OCI-LY3 (cell line): ENCODE data around the gene HSD17B12.
A peak's percentile ranks its signal among the peaks of the same experiment; 100 is the strongest.

ENCODE experiments used
- H2AFZ ChIP-seq: fragments of 200-600, 300-600 bp; shearing (Covaris generic); 2 replicates; pipeline ENCODE4 v1.6.0; 2014; ENCODE audit warnings: antibody characterized with exemption, low read depth, low read length
- H3K27ac ChIP-seq: fragments of 200-600, 300-600 bp; sonication (generic); 2 replicates; pipeline ENCODE4 v1.5.1; 2014; ENCODE audit warnings: mild to moderate bottlenecking, low read length, moderate library complexity, mixed read lengths
- H3K27me3 ChIP-seq: fragments of 200-600, 300-600 bp; sonication (generic); 2 replicates; pipeline ENCODE4 v1.6.1; 2014; ENCODE audit warnings: low read depth, low read length, mixed read lengths
- H3K36me3 ChIP-seq: fragments of 200-600, 300-600 bp; sonication (generic); replicated peaks from 2 replicates; pipeline ENCODE3; 2014; ENCODE audit warnings: low read depth, low read length, mixed read lengths
- H3K4me1 ChIP-seq: fragments of 300-600, 200-600 bp; sonication (generic); 2 replicates; pipeline ENCODE4 v1.6.1; 2014; ENCODE audit warnings: low read length, mixed read lengths
- H3K4me2 ChIP-seq: fragments of 200-600, 300-600 bp; sonication (generic); 2 replicates; pipeline ENCODE4 v1.6.1; 2014; ENCODE audit warnings: low read length, mixed read lengths
- H3K4me3 ChIP-seq: fragments of 300-600, 200-600 bp; sonication (generic); 2 replicates; pipeline ENCODE4 v1.5.1; 2014; ENCODE audit warnings: antibody characterized with exemption, mild to moderate bottlenecking, low read length, moderate library complexity
- H3K79me2 ChIP-seq: fragments of 300-600, 200-600 bp; shearing (Covaris generic); 2 replicates; pipeline ENCODE4 v1.6.1; 2014; ENCODE audit warnings: mild to moderate bottlenecking, low read length, mixed read lengths
- H3K9ac ChIP-seq: fragments of 300-600, 200-600 bp; shearing (Covaris generic); 2 replicates; pipeline ENCODE4 v1.6.0; 2014; ENCODE audit warnings: mild to moderate bottlenecking, low read length, moderate library complexity
- H3K9me3 ChIP-seq: fragments of 200-600, 300-600 bp; shearing (Covaris generic); 2 replicates; pipeline ENCODE4 v1.6.1; 2014; ENCODE audit warnings: low read length, mixed read lengths; ENCODE audit not compliant: insufficient read depth
- H4K20me1 ChIP-seq: fragments of 200-600, 300-600 bp; sonication (generic); 2 replicates; pipeline ENCODE4 v1.6.1; 2016; ENCODE audit warnings: low read length, mixed read lengths; ENCODE audit not compliant: insufficient read depth
- EZH2phosphoT487 ChIP-seq: fragments of 200-600 bp; shearing (Covaris generic); IDR thresholded peaks from 2 replicates; pipeline ENCODE4 v1.6.1; 2018; ENCODE audit warnings: antibody characterized with exemption, mixed run types, low read depth
- TF ChIP-seq, protein P1 (sequence below): fragments of 200-600, 300-600 bp; sonication (generic); IDR thresholded peaks from 2 replicates; pipeline ENCODE4 v1.5.1; 2014; ENCODE audit warnings: antibody characterized with exemption, low read length, low read depth

The HSD17B12 gene

DNA sequence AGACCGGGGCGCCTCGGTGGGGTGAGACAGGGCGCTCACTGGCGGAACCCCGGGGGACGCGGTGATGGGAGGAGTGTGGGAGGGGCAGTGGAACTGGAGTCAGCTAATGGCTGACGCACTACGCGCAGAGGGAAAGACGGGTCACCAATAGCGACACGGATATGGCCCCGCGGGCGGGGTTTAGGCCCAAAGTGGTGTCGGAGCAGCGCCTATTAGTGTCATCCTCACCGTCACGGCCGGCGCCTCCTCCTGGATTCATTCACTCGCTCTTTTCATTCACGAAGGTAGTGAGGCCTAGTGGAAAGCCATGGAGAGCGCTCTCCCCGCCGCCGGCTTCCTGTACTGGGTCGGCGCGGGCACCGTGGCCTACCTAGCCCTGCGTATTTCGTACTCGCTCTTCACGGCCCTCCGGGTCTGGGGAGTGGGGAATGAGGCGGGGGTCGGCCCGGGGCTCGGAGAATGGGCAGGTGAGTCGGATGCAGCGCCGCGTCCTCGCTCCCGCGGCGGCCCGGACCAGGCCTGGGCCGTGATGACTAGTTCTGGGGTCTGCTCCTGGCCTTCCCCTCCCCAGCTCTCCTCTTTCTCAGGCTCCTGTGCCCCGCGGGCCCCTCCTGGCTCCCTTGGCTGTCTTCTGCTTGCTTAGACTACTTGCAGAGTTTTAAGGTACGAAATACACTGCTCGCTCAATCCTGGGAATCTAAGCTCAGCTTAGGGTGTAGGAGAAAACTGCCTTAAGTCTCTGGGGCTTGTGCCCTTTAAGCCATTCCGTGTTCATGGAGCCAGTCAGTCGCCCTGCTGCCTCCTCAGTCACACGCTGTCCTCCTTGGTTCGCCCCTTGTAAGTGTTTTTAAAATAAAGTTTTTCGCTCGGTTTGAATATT is at the start of gene HSD17B12:
TSS of gene HSD17B12 (plus strand) at position 218 of the 880 bp plus-strand sequence. CDS start at position 308, 90 bp downstream.
- peaks cover 51% of the 10 kb centered on the region for H3K79me2 ChIP-seq
- H3K9ac ChIP-seq: peak within 1 kb of the TSS; percentile 85
- peaks cover 32% of the 10 kb centered on the region for H4K20me1 ChIP-seq
- TF ChIP-seq EZH2phosphoT487: no peak
- peaks cover 14% of the 10 kb centered on the region for H3K4me1 ChIP-seq
- peak within 1 kb of the TSS; percentile 86 for H3K27ac ChIP-seq
- peak within 1 kb of the TSS; percentile 87 for H3K4me3 ChIP-seq
- no peaks in the 10 kb centered on the region for H3K27me3 ChIP-seq
- H3K4me2 ChIP-seq: peak within 1 kb of the TSS; percentile 84
- peaks cover 32% of the 10 kb centered on the region for H3K36me3 ChIP-seq
- no peaks in the 10 kb centered on the region for H3K9me3 ChIP-seq
- H2AFZ ChIP-seq: 0 out of 2 replicates have a peak within 1 kb of the TSS, but pooled peaks have one; percentile 1

DNA sequence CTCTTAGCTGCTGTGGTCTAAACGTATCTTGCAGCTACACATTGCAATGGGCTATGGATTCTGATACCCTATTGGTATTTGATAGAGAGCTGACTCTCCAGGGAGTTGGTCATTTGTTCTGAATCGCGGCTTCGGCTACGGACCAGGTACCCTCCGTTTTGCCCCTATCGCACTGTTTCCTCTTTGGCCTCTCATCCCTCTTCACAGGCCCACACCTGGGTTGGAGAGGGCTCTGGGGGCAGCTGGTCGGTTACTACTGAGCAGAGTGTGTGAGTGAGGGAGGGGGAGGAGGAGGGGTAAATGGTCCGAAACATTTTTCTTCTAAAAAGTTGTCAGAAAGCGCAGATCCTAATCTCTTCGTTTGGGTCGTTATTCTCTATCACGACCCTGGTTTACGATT is 48.8 kb upstream of the HSD17B12 start:
- no peak overlapping the region for H3K27ac ChIP-seq
- peaks cover 37% of the 10 kb centered on the region for H3K27me3 ChIP-seq
- no peaks in the 10 kb centered on the region for H4K20me1 ChIP-seq
- no peaks in the 10 kb centered on the region for H3K79me2 ChIP-seq
- no peak overlapping the region for H2AFZ ChIP-seq
- no peaks in the 10 kb centered on the region for H3K4me1 ChIP-seq
- TF ChIP-seq, protein P1, sequence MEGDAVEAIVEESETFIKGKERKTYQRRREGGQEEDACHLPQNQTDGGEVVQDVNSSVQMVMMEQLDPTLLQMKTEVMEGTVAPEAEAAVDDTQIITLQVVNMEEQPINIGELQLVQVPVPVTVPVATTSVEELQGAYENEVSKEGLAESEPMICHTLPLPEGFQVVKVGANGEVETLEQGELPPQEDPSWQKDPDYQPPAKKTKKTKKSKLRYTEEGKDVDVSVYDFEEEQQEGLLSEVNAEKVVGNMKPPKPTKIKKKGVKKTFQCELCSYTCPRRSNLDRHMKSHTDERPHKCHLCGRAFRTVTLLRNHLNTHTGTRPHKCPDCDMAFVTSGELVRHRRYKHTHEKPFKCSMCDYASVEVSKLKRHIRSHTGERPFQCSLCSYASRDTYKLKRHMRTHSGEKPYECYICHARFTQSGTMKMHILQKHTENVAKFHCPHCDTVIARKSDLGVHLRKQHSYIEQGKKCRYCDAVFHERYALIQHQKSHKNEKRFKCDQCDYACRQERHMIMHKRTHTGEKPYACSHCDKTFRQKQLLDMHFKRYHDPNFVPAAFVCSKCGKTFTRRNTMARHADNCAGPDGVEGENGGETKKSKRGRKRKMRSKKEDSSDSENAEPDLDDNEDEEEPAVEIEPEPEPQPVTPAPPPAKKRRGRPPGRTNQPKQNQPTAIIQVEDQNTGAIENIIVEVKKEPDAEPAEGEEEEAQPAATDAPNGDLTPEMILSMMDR: no peak
- TF ChIP-seq EZH2phosphoT487: no peak
- no peaks in the 10 kb centered on the region for H3K9me3 ChIP-seq
- no peak overlapping the region for H3K4me3 ChIP-seq
- H3K36me3 ChIP-seq: no peaks in the 10 kb centered on the region
- H3K9ac ChIP-seq: no peak overlapping the region
- H3K4me2 ChIP-seq: no peak overlapping the region

DNA sequence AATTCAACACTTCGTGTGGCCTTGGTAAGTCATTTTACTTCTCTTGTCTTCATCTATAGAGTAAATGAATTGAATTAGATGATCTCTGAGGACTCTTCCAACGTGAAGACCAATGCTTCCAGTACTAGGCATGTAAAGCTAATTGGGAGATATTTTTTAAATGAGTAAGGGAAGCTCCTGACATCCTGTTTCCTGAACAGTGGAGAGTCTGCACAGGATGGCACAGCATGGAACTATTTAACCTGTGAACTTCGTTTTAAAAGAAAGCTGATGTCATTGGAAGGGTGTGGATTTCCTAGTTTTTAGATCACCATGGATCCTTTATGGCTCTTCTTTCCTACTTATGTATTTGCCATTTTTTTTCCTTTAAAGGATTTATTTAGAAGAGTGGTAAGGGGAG is 48.4 kb upstream of the HSD17B12 start:
- Histone ChIP-seq H3K9ac (no peak overlapping the region), H2AFZ (no peak overlapping the region), H3K4me3 (no peak overlapping the region), H3K27me3 (peaks cover 37% of the 10 kb centered on the region), H4K20me1 (no peaks in the 10 kb centered on the region), H3K27ac (no peak overlapping the region), H3K4me1 (no peaks in the 10 kb centered on the region), H3K79me2 (no peaks in the 10 kb centered on the region), H3K4me2 (no peak overlapping the region), H3K36me3 (no peaks in the 10 kb centered on the region), H3K9me3 (no peaks in the 10 kb centered on the region)
- TF ChIP-seq, protein P1: no peak

DNA sequence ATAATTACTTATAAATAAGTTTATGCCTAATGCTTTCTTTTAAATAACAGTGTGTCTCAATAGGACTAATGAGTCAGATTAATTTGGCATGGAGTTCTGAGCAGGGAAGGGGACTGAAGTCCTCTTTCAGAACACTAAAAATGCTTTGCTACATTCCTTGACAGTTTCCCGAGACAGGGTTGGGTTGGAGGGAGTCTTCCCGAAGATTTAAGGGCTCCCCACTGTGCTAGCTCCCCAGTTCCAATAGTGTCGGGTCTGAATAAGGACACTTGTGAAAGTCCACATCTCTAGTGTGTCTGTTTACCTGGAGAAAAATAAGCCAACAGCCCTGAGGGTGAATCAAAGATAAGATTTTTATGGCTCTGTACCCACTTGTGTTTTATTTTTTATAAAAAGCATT is 41.8 kb upstream of the HSD17B12 start:
- no peak for TF ChIP-seq EZH2phosphoT487
- TF ChIP-seq, protein P1: no peak
- Histone ChIP-seq H3K79me2 (no peaks in the 10 kb centered on the region), H3K9me3 (peaks cover 6% of the 10 kb centered on the region; the same call in 1 of the 2 replicates), H3K36me3 (no peaks in the 10 kb centered on the region), H3K9ac (no peak overlapping the region), H2AFZ (no peak overlapping the region), H4K20me1 (no peaks in the 10 kb centered on the region), H3K4me3 (no peak overlapping the region), H3K4me2 (no peak overlapping the region), H3K4me1 (peaks cover 3% of the 10 kb centered on the region; the same call in 1 of the 2 replicates), H3K27ac (no peak overlapping the region), H3K27me3 (peaks cover 46% of the 10 kb centered on the region)
